HG03460 (cell line): Measurements from ENCODE around the gene FOXP3.
"Not testable (repeated sequence)": the region's sequence is repeated elsewhere in the genome, so short reads cannot be mapped to it uniquely, and the experiment has no call there.

ENCODE experiments used
- ATAC-seq: cut with Tn5 transposase; IDR thresholded peaks from one replicate; pipeline ENCODE4 v1.9.1; 2021; ENCODE audit not compliant: unreplicated experiment

Gene FOXP3, protein sequence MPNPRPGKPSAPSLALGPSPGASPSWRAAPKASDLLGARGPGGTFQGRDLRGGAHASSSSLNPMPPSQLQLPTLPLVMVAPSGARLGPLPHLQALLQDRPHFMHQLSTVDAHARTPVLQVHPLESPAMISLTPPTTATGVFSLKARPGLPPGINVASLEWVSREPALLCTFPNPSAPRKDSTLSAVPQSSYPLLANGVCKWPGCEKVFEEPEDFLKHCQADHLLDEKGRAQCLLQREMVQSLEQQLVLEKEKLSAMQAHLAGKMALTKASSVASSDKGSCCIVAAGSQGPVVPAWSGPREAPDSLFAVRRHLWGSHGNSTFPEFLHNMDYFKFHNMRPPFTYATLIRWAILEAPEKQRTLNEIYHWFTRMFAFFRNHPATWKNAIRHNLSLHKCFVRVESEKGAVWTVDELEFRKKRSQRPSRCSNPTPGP

DNA sequence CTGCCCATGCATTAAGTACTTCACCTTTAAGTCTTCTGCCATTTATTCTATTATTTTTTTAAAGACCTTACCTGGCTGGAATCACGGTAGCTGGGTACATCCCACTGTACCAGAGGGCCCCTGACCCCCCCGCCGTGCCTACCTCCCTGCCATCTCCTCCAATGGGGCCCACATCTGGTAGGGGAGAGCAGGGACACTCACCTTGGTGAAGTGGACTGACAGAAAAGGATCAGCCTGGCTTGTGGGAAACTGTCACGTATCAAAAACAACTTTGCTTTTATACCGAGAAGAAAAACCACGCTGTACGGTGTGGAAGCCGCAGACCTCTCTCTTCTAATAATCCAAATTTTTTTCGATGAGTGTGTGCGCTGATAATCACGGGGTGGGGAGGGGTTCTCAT is at the start of gene FOXP3:
Gene FOXP3 (minus strand): TSS at position 251 of the 400 bp plus-strand sequence. CDS start 6,205 bp downstream, outside the sequence.
- no peak for ATAC-seq

DNA sequence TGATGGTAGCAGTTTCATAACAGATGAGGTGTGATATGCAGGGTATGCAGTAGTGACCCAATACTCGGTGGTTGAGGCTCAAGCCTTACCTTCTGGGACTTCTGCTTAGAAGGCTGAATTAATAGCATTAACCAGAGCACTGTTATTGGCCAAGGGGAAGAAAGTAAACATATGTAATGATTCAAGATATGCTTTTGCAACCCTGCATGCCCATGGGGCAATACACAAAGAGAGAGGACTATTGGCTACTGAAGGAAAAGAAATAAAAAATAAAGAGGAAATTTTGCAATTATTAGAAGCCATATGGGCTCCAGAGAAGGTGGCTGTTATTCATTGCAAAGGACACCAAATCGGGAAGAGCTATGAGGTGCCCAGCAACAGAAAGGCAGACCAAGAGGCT is 47.7 kb upstream of the FOXP3 start:
- ATAC-seq, result no peak

DNA sequence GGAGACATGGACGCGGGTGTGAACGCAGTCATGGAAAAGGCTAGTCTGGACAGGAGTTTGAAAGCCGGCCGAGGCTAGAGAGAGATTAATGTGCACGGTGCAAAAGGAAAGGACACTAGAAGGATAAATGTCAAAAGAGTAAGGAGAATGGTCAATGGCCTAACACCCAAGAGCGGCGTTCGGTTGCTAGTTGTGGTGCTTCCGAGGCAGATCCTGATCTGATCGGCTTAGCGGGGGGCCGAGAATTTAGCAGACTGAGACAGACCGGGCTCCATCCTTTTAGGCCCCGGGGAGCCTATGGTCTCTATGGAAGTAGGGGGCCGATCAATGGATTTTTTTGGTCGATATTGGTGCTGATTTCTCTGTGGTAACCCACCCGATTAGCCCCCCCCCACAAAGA is 45.9 kb upstream of the FOXP3 start:
- no peak for ATAC-seq

DNA sequence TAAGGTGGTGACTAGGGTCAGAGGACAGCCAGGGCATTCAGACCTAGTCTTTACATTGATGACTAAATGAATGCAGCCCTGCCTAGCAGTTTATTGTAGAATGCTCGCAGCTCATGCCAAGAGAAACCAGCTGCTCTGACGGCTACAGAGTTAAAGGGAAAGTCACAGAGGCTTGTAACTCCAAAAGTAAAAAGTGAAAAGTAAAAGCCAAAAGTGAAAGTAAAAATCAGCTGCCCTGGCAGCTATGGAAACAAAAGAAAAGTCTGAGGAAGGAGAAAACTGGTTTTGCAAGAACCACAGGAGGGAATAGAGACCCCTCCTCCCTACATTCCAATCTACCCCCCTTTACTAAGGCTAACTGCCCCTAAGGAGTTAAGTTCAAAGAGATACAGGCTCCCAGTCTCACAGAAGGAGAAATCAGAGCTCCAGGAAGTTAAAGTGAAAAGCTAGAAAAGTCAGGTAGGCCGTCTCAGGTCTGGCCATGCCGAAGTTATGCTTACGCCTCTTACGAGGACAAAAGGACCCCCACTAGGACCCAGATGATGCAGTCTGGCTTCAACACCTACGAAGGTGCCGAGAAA is 45.0 kb upstream of the FOXP3 start:
- no peak for ATAC-seq

DNA sequence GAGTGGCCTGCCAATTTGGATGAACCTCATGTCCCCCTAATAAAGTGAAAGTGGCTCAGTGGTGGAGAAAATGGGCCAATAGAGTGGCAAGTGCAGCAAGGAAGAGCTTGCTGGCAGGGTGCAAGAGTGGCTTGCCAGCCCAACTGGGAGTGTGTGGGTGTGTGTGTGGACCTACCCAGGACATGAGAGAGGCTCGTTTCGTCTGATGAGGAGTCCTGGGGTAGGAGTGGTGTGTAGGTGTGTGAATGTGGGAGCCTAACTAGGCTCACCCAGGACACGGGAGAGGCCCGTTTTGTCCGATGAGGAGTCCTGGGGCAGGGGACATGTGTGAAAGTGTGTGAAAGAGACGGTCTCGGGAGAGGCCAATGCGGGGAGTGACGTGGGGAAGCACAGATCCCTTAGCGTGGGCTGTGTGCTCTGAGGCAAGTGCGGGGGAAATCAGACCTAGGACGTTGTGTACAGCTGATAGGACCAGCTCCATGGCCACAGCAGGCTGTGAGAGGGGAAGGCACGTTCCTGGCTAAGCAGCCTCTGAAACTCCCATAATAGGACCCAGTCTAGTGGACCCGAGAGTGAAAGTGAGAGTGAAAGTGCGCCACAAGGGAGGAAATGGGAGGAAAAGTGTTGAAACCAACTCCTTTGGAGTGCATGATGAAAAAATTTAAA is 44.2 kb upstream of the FOXP3 start:
- ATAC-seq, result no peak

DNA sequence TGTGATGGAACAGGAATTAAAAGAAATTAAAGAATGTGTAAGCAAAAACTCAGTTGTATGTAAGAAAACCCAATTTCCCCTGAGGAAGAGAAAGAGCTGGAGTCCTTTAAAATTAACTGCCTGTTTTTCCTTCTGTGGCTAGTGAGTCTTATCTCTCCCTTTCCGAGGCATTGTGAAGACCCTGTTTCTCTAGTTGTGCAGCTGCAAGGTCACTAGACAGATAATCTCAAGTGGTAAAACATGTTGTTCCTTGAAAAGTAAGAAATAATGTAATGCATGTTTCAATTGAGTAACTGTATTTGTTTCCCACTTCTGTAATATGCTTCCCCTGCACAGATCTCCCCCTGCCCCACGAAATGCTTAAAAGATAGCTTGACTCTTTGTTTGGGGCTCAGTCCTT is 43.3 kb upstream of the FOXP3 start:
- not testable (repeated sequence) for ATAC-seq

DNA sequence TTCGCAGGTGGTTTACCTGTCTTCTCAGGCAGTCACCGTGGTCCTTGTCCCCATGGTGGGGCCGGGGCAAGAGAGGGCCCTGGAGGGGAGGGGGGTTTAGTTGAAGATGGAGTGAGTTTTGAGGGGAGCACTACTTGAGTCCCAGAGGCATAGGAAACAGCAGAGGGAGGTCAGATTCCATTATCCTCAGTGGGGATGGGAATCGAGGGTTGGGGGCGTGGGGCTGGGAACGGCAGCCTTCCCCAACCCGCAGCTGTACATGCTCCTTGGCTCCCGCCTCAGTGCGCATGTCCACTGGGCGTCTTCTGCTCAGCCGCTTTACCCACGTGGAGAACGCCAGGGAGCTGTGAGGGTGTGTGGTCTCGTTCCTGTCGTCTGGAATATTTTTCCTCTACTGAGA is 38.8 kb upstream of the FOXP3 start, which contains the start of gene GAGE10:
Gene GAGE10 (plus strand): TSS at position 301 of the 400 bp plus-strand sequence. CDS start 1,214 bp downstream, outside the sequence.
- no peak for ATAC-seq

DNA sequence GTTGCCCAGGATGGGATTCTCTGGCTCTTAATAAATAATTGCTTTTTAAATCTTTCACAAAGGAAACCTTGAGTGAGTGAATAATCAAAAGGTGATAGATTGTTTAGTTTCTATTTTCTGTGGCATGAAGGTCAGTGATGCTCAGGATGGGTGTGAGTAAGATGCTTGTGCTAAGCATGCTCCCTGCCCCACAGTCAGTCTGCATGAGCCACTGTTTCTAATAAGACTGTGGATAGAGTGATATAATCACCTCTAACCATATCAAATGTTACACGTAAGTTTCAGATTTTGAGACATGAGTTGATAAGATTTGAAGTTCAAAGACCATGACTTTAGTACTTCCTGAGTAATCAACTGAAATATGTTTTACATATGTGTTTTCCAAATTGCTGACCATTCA is 36.2 kb upstream of the FOXP3 start:
- no peak for ATAC-seq

DNA sequence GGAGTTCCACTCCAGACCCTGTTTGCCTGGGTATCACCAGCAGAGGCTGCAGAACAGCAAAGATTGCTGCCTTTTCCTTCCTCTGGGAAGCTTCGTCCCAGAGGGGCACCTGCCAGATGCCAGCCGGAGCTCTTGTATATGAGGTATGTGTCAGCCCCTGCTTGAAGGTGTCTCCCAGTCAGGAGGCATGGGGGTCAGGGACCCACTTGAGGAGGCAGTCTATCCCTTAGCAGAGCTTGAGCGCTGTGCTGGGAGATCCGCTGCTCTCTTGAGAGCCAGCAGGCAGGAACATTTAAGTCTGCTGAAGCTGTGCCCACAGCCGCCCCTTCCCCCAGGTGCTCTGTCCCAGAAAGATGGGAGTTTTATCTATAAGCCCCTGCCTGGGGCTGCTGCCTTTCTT is 34.8 kb upstream of the FOXP3 start:
- not testable (repeated sequence) for ATAC-seq

DNA sequence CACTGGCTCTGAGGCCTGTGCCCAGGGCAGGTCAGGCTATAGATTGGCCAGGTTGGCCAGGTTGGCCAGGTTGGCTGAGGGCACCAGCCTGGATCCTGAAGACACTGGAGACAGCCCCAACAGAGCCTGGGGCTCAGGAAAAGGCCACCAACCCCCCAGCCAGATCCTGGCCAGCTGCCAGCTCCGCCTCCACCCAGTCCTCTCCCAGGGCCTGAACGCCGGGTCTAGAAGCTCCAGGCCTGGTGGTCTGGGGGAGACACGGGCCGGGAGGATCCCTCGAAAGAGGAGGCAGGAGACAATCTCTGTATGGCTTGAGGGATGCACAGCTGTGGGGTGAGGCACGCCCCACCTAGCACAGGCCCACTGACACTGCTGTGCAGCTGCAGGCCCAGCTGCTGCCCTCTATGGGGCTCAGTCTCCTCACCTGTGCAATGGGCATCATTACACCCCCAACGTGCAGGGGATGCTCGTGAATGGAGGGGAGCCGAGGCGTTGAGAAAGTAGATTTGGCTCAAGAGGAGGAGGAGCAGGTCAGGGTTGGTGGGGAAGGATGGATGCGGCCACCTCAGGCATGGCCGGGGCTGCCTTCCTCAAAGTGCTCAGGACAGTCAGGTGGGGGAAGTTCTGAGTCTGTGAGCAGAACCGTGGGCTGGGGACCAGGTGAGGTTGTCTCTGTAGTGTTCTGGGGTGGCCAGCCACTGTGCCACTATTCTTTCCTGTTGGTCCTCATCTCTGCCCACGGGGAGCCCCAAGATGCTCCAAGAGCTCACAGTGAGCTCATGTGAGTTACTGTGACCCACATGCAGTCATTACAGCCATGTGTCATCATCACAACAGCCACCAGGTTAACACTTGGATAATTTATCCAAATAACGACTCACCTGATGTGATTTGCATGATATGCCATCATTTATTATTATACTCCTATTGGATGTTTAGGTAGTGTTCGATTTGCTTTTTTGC is 28.2 kb upstream of the FOXP3 start:
- ATAC-seq, result no peak

DNA sequence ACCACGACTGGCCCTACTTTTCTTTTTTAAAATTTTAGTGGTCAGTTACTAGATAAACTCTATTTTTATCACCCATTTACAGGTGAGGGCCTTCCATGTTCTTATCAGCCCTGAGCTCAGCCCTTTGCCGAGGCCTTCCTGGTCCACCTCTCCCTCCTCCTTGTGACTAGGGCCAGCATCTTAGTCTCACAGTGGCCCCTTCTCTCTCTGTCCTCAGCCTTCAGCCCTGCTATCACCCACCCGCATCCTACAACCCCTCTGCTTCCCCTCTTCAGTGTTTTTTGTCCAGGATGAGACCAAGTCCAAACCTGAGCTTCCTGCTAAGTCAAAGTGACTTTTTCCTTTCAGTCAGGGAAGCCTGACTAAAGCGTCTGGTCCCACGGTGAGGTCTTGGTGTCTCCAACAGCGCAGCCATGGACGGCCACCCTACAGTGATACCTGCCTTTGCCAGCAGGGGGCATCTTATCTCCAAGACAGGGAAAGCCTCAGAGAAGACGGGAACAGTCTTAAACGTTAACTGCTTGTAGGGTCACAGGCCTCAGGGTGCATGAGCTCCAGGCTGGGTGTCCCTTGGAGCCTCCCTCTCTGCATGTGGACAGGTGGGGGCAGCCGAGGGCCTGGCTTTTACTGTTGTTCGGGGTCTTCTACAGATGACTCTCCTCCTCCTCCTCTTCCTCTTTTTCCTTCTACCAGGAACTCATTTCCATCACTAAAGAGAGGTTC is 27.3 kb upstream of the FOXP3 start:
- no peak for ATAC-seq

DNA sequence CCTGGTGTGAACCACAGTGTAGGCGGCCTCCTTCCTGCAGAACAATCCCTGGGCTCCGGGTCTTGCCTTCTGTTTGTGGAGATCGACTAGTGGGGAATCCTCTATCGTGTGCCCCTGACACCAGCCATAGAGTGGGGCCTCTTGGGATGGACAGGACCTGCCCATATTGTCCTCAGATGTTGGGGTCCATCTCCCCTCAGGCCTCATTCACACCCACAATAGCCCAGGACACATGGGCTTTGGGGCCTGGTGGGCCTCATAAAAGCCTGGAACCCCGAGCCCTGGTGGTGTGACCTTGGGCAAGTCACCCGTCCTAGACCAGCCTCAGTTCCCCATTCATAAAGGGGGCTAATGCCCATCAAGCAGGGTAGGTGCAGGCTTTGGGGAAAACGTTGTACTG is 25.7 kb upstream of the FOXP3 start:
- ATAC-seq, result no peak

DNA sequence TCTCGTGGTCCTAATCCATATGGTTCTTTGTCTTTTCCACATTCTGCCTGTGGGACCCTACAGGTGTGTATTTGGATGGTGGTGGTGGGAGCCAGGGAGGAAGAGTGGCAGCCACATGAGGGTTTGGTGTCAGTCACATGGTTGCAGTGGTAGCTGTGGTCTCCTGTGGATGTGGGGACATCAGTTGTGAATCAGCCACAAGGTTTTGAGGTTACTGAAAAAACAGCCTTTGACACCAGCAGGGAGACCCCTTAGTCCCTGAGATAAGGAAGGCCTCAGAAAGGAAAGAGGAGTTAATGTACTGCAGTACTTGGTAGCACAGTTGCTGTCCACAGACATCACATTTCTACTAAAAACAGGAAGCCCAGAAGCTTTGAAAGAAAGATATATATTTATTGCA is 23.2 kb upstream of the FOXP3 start:
- ATAC-seq, result no peak

DNA sequence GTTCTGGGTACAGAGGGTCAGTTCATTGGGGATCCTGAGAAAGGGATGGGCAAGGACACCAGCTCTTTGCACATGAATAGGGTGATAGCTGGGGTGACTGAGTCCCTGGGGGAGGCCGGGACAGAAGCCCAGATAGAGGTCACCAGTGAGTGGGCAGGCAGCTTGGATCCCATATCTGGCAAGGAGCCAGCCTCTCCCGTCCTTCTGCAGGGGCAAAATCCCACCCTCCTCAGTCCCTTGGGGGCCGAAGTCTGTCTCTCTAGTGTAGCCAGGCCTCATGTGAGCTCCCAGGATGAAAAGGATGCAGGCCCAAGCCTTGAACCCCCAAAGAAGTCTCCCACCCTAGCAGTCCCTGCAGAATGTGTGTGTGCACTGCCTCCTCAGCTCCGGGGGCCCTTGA is 22.1 kb upstream of the FOXP3 start:
- no peak for ATAC-seq

DNA sequence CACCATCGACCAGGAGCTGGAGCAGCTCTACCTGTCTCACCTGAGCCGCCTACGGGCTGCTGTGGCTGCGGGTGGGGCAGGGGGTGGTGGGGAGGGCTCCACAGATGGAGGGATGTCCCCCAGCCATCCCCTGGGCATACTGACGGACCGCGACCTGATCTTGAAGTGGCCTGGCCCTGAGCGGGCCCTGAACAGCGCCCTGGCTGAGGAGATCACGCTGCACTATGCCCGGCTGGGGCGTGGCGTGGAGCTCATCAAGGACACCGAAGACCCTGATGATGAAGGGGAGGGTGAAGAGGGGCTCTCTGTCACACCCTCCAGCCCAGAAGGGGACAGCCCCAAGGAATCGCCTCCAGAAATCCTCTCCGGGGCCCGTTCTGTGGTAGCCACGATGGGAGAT is 21.6 kb upstream of the FOXP3 start:
- no peak for ATAC-seq

DNA sequence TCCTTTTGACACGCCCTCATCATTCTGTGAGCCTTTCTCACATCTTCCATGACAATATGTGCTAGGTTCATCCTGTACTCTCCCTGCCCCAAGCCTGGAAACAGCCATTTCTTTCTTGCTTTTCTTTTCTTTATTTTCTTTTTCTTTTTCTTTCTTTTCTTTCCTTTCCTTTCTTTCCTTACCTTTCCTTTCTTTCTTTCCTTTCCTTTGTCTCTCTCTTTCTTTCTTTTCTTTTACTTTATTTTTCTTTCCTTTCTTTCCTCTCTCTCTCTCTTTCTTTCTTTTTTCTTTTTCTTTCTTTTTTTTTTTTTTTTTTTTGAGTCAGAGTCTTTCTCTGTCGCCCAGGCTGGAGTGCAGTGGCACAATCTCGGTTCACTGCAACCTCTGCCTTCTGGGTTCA is 19.7 kb upstream of the FOXP3 start:
- no peak for ATAC-seq

DNA sequence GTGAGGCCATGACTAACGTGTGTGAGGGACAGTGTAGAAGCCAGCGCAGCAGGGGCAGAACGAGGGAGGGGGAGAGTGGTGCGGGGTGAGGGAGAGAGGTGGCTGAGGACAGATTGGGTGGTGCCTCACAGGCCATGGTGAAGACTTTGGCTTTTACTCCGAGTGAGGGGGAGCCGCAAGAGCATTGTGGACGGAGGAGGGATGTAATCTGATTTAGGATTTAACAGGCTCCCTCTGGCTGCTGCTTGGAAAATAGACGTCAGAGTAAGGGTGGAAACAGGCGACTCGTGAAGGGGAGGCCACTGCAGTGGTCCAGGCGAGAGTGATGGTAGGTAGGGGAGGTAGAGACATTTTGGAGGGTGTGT is 18.1 kb upstream of the FOXP3 start:
- no peak for ATAC-seq

DNA sequence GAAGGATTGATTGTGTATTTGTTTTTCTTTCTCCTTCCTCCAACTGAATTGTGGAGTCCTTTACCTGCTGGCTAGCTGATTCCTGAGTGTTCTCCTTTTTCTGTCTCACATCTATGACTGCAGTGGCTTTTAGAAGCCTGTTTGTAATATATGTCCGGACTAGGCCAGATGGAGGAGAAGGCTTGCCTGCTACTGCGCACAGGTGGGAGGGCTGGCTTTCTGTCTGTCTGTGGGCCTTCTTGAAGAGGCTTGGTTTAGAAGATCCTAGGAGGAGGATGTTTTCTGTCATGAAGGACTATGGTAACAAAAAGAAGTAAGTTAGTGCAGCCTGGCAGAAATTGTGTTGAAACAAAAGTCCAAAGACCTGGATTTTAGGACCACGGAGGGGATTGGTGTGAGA is 13.6 kb upstream of the FOXP3 start:
- no peak for ATAC-seq

DNA sequence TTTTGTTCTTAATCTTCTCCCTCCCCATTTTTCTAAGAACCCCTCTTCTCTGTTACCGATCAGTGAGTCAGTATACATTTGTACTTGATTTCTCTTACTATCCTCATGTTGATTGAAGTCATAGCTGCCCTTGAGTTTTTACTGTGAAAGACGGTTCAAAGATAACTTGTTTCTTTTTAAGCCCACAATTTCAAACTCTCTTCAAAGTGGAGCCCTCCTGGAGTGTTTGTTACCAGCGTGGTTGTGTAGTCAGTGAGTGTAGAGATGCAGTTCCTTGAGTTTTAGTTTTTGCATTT is 13.0 kb upstream of the FOXP3 start:
- ATAC-seq, result no peak

DNA sequence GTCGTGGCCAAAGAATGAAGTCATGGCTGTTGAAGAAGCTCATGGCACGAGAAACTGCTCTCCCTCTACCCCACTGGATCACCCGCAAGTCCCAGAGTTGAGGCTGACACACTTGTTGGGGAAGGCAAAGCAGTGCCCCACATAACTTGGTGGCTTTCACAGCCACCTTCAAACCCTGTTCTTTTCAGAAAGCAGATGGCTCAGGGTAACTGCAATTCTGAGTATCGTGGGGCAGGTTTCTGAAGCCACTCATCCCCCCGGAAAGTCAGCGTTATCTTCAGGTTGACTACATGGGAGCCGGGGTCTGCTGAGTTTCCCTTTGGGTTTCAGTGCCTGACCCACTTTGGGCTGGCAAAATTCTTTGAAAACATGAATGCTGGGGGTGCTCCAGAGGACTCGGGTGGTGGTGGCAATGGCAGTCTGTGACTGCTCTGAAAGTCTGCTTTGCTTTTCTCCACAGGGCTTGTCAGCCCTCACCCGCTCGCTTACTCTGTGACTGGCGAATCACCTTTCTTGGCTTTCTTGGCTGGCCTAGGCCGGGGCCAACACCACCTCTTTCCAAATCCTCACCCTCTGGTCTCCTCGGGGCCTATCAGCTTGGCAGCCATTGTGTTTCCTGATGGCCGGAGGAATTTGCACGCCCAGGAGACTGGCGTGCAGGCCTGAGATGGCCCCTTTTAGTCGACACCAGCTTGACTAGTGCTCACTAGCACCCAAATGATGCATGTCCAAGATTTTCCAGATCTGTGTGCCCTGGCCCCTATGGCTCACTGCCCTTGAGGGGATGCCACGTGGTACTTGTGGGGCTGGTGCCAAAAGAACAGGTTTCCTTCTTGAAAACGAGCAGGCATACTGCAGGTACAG is 12.4 kb upstream of the FOXP3 start:
- no peak for ATAC-seq
